Medulla oblongata (tissue), 1 donor: ENCODE data around the gene GREB1L.
A peak's percentile ranks its signal among the peaks of the same experiment; 100 is the strongest.

Experiments
- DNase-seq: peaks from one replicate; pipeline ENCODE4 v3.0.0-alpha.2; 2015; ENCODE audit errors: extremely low spot score

Gene GREB1L

GRCh38 chr18:21449367-21450290 lies 207.6 kb downstream of the GREB1L start:
- DNase-seq, result no peak

GRCh38 chr18:21450503-21450902 lies 208.5 kb downstream of the GREB1L start:
- no peak for DNase-seq

GRCh38 chr18:21450913-21451312 lies 208.9 kb downstream of the GREB1L start:
- no peak for DNase-seq

GRCh38 chr18:21451851-21452250 lies 209.8 kb downstream of the GREB1L start:
- DNase-seq, result no peak

GRCh38 chr18:21452276-21452780 lies 210.3 kb downstream of the GREB1L start:
- DNase-seq, result no peak

- DNase-seq, result no peak
These were observed 210.9 kb downstream of the GREB1L start for GRCh38 chr18:21452796-21453510.

GRCh38 chr18:21453511-21453901 lies 211.5 kb downstream of the GREB1L start:
- DNase-seq, result no peak

- DNase-seq, result no peak
These were observed 212.7 kb downstream of the GREB1L start for GRCh38 chr18:21454725-21455124.

GRCh38 chr18:21456428-21457178 lies 214.6 kb downstream of the GREB1L start:
- DNase-seq, result no peak

- no peak for DNase-seq
These were observed 215.1 kb downstream of the GREB1L start for GRCh38 chr18:21457179-21457535.

GRCh38 chr18:21458310-21458709 lies 216.3 kb downstream of the GREB1L start:
- peak; percentile 49 for DNase-seq

- no peak for DNase-seq
These were observed 216.8 kb downstream of the GREB1L start for GRCh38 chr18:21458788-21459187.

GRCh38 chr18:21459706-21460286 lies 217.8 kb downstream of the GREB1L start:
- DNase-seq, result no peak

- no peak for DNase-seq
These were observed 219.4 kb downstream of the GREB1L start for GRCh38 chr18:21461460-21461859.

- DNase-seq, result no peak
These were observed 221.7 kb downstream of the GREB1L start for GRCh38 chr18:21463718-21464117.

- no peak for DNase-seq
These were observed 226.6 kb downstream of the GREB1L start for GRCh38 chr18:21468514-21469164.

GRCh38 chr18:21472741-21473140 lies 230.7 kb downstream of the GREB1L start:
- no peak for DNase-seq

GRCh38 chr18:21474621-21475020 lies 232.6 kb downstream of the GREB1L start:
- DNase-seq, result no peak

- DNase-seq, result no peak
These were observed 237.7 kb downstream of the GREB1L start for GRCh38 chr18:21479721-21480120.

GRCh38 chr18:21481739-21482138 lies 239.7 kb downstream of the GREB1L start:
- no peak for DNase-seq

- DNase-seq, result no peak
These were observed 241.0 kb downstream of the GREB1L start for GRCh38 chr18:21483051-21483450.
